GM18502 (cell line): ENCODE measurements around the gene PPP1R8.
"Not testable (repeated sequence)": the region's sequence is repeated elsewhere in the genome, so short reads cannot be mapped to it uniquely, and the experiment has no call there.

Source experiments
- ATAC-seq: cut with Tn5 transposase; IDR thresholded peaks from one replicate; pipeline ENCODE4 v1.9.1; 2021; ENCODE audit warnings: mild to moderate bottlenecking; ENCODE audit not compliant: unreplicated experiment, poor library complexity

PPP1R8 gene

DNA sequence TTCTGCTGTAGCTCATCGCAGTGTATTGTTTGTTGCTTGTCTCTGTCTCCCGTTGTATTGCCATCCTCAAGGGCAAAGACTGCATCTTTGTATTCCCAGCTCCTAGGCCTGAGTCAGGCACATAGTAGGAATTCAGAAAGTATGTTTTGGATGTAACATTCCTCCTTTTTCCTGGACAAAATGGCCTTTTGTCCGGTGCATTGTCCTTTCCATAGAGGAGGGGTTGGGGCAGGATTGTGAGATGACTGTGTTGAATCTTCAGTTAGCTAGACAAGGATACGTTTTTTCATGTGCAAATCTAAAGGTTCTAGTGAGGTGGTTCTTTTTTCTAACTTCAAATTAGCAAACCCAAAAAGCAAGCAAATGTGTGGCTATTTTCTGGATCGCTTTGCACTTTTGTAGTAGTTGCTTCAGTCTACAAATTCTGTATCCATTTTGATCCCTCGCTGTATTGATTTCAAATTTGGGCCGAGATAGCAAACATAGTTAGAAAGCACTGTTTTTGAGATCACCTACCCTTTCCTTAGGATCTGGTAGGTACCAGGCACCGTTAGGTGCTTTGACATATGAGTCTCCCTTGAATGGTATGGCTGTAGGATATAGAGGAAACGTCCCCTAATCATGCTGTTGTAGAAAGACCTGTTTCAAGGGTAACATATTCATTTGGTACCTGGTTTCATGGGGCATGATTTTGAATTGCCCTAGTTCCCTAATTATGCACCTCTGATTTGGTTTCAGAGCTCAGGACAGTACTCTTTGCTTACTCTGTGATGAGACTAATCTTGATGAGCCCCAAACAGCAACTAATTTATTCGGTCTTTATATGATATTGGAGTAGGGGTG, 1.2 kb downstream of the PPP1R8 start:
- ATAC-seq: no peak

DNA sequence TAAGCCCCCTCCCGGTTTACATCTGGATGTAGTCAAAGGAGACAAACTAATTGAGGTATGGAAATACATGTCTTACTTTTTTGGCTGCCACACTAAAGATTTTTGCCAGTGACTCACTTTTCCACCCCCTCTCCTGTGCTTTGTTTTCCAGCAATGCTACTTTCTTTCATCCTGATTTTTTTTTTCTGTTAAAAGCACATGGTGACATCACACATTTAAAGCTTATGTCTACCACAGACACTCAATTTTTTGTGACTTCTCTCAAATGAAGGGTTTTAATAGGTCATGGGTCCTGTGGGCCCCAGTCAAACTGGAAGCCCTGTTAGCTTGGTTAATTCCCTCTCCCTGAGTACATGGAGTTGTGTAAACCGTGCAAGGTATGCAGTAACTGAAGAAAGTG, 2.2 kb downstream of the PPP1R8 start:
- no peak for ATAC-seq

DNA sequence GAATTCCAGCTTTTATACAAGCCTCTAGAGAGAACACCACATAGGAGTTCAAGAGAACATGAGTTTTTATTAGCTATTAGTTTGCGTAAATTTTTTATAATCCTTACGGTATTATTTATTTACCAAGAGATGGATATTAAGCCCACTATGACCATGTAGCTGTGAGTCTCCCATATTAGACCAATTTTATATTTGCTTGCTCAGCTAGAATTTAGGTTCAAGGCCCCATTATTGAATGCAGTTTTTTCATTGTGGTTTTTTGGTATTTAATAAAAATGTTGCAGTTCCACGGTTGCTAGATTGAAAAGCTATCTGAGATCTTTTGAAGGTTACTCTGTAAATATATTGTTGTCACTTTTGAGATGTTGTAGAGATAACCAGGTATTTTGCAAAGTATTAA, 2.9 kb downstream of the PPP1R8 start:
- ATAC-seq: no peak

DNA sequence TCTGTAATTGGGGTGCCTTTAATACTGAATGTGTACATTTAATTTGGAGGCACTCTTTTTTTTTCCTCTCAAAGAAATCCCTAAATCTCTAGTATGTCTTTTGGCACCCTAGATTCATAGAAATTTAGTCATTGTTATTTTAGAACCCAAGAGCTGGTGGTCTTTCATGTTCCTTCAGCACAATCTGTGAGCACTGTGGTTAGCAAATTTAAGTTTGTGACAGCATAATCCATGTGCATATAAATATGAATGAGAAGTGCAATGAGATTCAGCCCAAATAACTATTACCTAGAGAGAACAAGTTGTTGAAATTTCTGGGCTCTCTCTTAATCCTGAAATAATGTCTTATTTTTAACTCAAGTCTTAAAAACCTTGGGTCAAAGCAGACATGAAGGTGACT, 4.5 kb downstream of the PPP1R8 start:
- ATAC-seq: no peak

DNA sequence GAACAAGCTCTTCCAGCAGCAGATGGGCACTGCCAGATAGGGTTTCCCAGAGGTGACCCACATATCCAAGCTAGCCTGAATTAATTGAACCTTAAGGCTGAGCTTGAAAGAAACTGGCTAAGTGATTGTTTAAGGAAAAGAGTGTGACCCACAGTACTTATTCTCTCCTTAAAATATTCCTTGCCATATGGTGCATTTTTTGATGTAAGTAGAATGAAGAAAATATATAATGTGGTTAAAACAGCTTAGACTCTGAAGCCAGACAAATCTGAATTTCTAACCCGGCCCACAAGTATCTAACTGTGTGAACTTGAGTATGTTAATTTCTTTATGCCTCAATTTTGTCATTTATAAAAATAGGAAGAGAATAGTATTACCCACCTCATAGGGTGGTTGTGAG, 4.9 kb downstream of the PPP1R8 start:
- ATAC-seq: no peak

DNA sequence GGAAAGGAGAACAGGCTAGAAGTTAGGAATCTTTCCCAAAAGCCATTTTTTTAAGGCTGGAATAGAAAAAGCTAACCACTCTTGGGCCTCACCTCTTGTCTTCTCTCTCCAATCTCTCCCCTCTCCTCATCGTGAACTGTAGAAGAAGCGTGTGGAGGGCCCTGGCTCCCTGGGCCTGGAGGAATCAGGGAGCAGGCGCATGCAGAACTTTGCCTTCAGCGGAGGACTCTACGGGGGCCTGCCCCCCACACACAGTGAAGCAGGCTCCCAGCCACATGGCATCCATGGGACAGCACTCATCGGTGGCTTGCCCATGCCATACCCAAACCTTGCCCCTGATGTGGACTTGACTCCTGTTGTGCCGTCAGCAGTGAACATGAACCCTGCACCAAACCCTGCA, 19.4 kb downstream of the PPP1R8 start:
- no peak for ATAC-seq

DNA sequence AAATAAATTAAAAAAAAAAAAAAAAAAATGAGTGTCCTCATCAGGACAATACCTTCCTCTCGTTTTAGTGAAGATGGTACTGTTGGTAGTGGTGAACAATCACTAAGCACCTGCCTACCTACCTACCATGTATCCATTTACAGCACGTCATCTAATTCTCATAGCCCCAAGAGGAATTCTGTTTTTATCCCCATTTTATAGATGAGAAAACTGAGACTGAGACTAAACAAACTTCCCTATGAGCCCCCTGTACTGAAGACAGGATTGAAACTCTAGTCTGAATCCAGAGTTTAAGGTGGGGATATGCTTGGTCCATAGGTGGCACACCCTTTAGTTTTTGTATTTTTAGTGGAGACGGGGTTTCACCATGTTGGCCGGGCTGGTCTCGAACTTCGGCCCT, 24.5 kb downstream of the PPP1R8 start:
- no peak for ATAC-seq

DNA sequence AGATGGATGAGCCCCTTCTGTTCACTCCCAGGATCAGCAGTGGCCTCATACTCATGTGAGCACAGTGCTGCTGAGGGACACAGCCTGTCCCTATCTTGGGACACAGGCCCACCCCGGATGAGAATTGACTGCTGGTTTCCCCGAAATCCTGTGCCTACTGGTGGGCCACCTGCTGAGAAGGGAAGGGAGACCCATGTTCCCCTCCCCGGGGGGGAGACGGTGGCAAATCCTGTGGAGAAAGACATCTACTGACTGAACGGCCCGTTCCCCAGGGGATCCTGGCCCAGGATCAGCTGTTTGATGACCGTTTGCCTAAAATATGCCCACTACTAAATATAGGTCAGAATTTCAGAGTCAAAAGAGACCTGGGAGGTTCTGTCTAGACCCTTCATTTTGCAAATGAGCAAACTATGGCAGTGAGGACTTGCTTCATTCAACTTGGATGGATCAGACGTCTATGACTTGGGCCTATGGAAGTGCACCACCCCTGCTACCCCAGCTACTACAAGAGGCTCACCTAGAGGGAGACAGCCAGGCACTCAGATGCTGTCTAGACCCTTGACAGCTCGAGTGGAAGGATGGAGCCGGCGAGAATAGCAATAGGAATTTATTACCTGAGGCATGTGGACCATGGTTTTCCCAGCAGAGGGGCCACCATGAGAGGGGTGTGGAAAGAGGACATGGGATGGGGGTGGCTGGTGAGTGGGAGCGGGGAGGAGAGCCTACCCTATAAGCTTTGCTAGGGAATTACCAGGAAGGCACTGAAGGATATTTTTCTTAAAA, 26.2 kb downstream of the PPP1R8 start:
- ATAC-seq: no peak

DNA sequence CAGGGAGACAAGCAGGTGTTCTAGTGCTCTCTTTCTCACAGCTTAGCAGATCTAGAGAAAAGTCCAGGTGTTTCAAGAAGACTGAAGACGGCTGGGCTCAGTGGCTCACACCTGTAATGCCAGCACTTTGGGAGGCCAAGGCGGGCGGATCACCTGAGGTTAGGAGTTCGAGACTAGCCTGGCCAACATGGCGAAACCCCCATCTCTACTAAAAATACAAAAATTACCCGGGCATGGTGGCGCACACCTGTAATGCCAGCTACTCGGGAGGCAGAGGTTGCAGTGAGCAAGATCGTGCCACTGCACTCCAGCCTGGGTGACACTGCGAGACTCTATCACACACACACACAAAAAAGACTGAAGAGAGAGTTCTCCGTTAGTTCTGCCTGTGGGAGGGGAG, 27.0 kb downstream of the PPP1R8 start:
- ATAC-seq: not testable (repeated sequence)

DNA sequence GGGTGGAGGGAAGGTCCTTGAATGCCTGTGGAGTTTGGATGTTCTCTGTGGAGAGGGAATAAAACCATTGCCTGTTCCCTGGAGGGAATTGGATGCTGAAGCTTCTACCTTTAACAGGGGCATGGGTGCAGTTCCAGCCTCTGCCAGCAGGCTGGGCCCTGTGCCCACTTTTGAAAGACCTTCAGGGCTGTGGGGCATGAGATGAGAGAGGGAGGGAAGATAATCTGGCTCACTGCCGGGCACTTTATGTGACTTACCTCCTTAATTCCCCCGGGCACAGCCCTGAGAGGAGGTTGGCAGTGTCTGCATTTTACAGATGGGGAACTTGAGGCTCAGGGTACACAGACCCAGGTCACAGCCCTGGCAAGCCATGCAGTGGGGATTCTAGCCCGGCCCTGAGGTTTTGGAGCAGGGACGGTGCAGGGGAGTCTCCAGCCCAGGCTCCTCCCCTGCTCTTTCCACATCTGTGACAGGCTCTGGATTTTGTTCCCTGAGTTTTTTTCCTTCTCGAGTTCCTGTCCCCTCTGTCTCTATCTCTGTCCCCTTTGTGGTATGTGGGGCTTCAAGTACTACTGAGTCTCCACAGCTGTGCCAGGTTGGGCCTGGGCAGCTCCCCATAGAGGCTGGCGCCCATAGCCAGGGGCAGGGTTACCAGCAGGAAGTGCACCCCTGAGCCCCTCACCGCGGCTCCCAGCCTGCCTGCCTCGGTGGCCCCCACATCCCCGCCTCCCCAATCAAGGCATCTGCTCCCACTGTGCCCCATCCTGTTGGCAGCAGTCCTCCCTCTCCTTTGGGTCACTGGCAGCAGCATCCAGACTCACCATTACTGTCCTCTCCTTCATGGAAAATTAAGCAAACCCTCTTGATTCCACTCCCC, 27.7 kb downstream of the PPP1R8 start:
- ATAC-seq: peak; percentile 65

DNA sequence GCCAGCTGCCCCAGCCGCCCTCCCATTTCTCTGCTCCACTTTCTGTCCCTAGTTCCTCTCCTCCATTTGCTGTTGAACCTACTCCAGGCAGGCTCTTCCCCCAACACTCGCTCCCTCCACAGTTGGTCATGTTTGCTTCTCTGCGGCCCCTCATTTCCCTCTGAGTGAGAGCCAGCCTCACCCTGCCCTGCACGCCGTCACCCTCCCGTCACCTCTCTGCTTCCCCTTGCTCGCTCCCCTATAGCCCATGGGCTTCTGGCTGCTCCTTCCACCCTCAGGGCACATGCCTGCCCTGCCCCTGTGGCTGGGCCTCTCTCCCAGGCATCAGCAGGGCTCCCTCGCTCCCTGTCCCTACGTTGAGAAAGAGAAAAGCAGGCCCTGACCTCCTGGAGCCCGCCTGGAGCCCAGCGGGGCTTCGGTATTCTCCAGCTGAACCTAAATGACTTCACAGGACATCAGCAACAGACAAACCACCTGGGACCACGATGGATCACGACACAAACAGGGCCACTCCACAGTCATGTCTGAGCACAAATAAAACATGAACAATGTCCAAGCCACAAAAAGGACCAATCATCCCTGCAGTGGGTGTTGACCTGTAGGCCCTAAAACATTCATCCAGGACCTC, 28.5 kb downstream of the PPP1R8 start:
- ATAC-seq: no peak

DNA sequence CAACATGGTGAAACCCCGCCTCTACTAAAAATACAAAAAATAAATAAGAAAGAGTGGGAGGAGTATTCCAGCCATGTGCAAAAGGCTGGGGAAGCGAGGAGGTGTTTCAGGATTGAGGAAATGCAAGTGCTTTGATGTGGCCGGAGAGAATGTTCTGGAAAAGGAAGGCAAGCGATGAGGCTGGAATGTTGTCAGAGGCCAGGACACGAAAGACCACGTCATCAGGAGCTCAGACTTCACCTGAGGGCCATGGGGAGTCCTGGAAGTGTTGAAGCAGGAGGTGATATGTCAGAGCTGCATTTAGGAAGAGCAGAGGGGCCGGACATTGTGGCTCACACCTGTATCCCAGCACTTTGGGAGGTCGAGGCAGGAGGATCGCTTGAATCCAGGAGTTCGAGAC, 30.9 kb downstream of the PPP1R8 start:
- ATAC-seq: no peak

DNA sequence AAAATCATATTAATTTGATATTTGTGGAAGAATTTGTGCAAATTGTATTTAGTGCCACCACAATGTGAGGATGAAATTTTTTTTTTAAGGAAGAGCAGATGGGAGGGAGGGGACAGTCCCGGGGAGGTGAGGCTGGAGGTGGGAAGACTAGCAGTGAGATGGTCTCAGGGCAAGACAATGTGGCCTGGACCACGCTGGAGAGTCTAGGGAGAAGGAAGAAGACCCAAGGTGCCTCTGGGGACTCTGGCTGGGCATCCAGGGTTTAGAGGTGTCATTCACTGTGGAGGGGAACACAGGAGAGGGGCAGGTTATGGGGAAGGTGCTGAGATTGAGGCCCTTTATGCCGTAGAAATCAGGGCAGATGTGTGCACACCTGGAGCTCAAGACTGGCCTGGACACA, 31.4 kb downstream of the PPP1R8 start:
- ATAC-seq: no peak

DNA sequence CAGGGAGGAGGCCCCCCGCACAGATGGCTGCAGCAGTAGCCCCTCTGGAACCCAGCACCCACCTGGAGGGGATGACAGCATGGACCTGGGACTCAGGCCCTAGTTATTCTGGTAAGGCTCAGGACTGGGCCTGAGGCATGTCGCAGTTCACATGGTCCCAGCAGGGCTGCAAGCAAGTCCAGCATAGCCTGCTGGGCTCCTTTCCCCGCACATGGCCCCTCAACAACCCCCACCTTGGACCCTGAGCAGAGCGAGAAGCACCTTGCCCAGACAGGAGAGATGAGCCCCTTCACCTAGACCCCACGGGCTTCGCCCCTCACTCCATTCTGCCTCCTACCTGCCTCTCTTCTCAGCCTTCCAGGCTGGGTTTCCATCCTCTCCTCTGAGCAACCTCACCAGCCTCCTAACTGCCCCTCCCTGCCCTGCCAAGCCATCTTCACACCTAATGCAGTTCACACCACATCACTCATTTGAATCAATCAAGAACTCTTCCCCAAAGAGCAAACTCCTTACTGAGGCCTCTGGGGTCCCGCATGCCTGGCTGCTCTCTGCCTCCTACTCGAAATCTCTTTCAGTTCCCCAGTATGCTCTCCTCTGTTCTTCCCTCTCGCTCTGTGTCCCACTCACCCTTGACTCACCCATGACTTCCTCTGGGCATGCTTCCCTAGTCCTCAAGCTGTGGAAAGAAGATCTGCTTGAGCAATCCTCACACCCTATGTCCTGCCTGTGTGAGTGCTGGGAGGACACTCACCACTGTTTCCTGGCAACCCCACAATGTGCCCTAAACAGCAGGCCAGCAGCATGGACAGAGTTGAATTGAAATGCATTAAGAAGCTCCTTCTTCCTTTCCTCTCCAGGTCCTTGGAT, 32.3 kb downstream of the PPP1R8 start:
- no peak for ATAC-seq

DNA sequence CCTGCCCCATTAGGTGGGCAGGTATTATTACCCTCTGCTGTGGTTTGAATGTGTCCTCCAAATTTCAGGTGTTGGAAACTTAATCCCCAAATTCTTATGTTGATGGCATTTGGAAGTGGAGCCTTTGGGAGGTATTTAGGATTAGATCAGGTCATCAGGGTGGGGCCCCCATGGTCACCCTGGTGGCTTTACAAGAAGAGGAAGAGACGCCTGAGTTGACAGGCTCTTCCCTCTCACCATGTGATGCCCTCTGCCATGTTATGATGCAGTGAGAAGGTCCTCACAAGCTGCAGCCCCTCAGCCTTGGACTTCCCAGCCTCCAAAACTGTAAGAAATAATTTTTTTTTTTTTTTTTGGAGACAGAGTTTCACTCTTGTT, 32.9 kb downstream of the PPP1R8 start:
- no peak for ATAC-seq

DNA sequence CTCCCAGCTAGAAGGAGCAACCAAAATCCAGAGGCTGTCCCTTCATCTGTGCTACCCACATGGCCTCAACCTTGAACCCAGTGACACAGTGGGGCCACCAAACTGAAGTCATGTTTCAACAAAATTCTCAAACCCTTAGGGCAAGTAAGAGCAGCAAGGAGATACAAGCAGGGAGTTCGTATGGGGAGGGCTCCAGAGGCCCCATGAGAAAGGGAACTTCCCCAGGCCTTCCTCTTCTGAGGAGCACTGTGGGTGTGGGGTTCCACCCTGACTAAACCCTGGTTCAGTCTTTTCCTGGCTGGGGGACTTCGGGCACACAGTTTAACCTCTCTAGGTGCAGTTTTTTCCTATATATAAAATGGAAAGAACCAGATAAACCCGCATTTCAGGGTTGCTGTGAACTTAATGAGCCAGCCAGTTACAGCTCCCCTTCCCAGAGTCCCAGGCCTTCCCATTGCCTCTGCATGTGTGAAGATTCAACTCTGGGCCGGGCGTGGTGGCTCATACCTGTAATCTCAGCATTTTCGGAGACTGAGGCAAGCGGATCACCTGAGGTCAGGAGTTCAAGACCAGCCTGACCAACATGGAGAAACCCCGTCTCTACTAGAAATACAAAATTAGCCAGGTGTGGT, 33.8 kb downstream of the PPP1R8 start:
- ATAC-seq: no peak

DNA sequence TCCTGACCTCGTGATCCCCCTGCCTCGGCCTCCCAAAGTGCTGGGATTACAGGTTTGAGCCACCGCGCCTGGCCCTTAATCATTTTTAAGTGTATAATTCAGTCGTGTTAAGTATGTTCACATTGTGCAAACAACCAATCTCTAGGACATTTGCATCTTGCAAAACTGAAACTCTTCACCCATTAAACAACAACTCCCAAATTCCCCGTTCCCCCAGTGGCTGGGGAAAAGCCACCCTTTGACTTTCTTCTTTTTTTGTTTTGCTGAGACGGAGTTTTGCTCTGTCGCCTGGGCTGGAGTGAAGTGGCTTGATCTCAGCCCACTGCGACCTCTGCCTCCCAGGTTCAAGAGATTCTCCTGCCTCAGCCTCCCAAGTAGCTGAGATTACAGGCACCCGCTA, 35.2 kb downstream of the PPP1R8 start:
- ATAC-seq: no peak

DNA sequence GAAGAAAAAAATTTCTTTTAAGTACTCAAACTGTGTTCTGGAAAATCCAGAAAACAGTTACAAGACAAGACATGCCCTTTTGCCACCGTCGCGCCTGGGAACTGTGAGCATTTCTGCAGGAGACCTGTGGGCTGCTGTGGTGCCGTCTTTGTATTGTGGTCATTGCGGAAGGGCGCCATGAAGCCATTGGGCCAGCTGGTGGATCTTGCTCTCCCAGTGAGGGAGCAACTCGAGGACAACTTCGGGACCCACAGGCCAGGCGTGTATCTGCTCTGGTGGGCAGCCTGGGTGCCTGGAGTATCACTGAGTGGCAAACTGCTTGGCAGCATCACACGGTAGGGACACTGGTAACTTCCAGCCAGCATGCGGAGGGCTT, 38.0 kb downstream of the PPP1R8 start:
- no peak for ATAC-seq
